Cardiac fibroblast (primary cell): ENCODE data around the gene CCL24.
A peak's percentile ranks its signal among the peaks of the same experiment; 100 is the strongest.
"Not testable (repeated sequence)": the region's sequence is repeated elsewhere in the genome, so short reads cannot be mapped to it uniquely, and the experiment has no call there.

ENCODE experiments used
- DNase-seq, 2 donors: peaks; one replicate each; pipeline versions ENCODE4 v3.0.0 to v3.0.0-alpha.2; 2010; ENCODE audit warnings: low read depth in 2 of 2
- H3K4me3 ChIP-seq, 2 donors: replicated peaks in 1 of 2; 1 replicate in 1 of 2; 2 replicates in 1 of 2; pipeline ENCODE4 v1.5.1; 2011; ENCODE audit warnings: low read depth in 2 of 2, low read length in 2 of 2, mild to moderate bottlenecking in 2 of 2, moderate library complexity in 1 of 2
- TF ChIP-seq, protein P1 (sequence below): IDR thresholded peaks from one replicate; pipeline ENCODE4 v1.5.1; 2011; ENCODE audit warnings: low read depth, mild to moderate bottlenecking, low read length, inconsistent platforms

CCL24 gene, protein sequence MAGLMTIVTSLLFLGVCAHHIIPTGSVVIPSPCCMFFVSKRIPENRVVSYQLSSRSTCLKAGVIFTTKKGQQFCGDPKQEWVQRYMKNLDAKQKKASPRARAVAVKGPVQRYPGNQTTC

DNA sequence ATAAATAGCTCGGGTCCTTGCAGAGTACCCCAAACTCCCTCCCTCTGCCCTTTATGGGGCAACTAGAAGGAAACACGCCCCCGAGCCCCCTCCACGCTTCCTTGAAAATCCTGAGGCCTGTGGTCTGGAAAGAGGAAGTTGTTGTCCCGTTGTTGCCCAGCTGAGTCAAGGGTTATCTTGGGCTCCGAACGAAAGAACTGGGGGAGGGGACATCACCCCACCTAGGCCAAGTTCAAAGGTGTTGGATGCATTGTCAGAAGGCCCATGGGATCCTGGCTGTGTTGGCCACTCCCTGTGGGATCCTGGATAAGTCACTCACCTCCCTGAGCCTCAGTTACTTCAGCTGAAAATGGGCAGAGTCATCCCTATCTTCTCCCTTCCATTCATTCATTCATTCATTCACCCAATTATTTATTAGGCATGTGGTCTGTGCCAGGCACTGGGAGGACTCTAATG is at the start of gene CCL24:
TSS of gene CCL24 (minus strand) at position 26 of the 456 bp plus-strand sequence. CDS start 91 bp downstream, outside the sequence.
- DNase-seq: no peak
- no peak within 1 kb of the TSS for H3K4me3 ChIP-seq
- TF ChIP-seq, protein P1, sequence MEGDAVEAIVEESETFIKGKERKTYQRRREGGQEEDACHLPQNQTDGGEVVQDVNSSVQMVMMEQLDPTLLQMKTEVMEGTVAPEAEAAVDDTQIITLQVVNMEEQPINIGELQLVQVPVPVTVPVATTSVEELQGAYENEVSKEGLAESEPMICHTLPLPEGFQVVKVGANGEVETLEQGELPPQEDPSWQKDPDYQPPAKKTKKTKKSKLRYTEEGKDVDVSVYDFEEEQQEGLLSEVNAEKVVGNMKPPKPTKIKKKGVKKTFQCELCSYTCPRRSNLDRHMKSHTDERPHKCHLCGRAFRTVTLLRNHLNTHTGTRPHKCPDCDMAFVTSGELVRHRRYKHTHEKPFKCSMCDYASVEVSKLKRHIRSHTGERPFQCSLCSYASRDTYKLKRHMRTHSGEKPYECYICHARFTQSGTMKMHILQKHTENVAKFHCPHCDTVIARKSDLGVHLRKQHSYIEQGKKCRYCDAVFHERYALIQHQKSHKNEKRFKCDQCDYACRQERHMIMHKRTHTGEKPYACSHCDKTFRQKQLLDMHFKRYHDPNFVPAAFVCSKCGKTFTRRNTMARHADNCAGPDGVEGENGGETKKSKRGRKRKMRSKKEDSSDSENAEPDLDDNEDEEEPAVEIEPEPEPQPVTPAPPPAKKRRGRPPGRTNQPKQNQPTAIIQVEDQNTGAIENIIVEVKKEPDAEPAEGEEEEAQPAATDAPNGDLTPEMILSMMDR: no peak

- peak; percentile 72 to 88 for DNase-seq
- no peak overlapping the region for H3K4me3 ChIP-seq
- TF ChIP-seq, protein P1: no peak
Measured at GRCh38 chr7:75861636-75862035, 48.0 kb upstream of the CCL24 start.

GRCh38 chr7:75858410-75858809 is 44.8 kb upstream of the CCL24 start:
- TF ChIP-seq, protein P1: no peak
- H3K4me3 ChIP-seq: no peak overlapping the region
- no peak for DNase-seq

DNA sequence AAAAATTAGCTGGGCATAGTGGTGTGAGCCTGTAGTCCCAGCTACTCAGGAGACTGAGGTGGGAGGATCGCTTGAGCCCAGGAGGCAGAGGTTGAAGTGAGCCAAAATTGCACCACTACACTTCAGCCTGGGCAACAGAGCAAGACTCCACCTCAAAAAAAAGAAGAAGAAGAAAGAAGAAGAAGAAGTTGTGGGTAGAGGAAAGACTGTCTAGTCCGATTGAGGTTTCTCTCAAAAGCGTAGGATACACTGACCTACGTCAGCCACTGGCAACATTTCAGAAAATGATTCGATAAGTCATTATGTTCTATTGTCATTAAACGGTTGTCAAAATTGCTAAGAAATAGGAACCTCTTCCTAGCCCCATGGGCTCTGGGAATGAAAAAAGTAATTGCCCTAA is 42.9 kb upstream of the CCL24 start:
- no peak overlapping the region for H3K4me3 ChIP-seq
- DNase-seq: no peak
- TF ChIP-seq, protein P1: no peak

DNA sequence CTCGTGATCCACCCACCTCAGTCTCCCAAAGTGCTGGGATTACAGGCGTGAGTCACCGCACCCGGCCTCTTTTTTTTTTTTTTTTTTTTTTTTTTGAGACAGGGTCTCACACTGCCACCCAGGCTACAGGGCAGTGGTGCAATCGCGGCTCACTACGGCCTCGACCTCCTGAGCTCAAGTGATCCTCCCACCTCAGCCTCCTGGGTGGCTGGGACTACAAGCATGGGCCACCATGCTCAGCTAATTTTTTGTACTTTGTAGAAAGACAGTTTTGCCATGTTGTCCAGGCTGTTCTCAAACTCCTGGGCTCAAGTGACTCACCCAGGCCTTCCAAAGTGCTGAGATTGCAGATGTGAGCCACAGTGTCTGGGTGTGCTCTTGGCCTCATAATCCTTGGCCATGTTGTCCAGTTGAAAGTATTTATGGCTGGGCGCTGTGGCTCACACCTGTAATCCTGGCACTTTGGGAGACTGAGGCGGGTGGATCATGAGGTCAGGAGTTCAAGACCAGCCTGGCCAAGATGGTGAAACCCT is 41.3 kb upstream of the CCL24 start:
- DNase-seq: peak in 1 of 2 donors; percentile 26
- not testable (repeated sequence) for H3K4me3 ChIP-seq

DNA sequence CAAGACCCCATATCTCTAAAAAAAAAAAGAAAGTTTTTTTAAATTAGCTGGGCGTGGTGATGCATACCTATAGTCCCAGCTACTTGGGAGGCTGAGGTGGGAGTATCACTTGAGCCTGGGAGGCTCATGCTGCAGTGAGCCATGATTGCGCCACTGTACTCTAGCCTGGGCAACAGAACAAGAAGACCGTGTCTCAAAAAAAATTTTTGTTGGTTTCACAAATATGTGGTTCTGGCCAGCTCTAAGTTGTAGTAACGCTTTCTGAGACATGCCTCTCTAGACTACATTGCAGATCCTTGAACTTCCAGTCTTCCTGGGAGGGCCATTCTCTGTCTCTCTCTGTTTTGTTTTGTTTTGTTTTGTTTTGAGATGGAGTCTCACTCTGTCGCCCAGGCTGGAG is 40.6 kb upstream of the CCL24 start:
- peak; percentile 78 to 89 for DNase-seq
- H3K4me3 ChIP-seq: no peak overlapping the region
- TF ChIP-seq, protein P1: no peak

GRCh38 chr7:75850235-75850634 is 36.6 kb upstream of the CCL24 start:
- no peak overlapping the region for H3K4me3 ChIP-seq
- no peak for DNase-seq
- TF ChIP-seq, protein P1: no peak
